D721Med (cell line): ENCODE measurements around the gene KRT14.
"Not testable (repeated sequence)": the region's sequence is repeated elsewhere in the genome, so short reads cannot be mapped to it uniquely, and the experiment has no call there.

Experiments
- DNase-seq: peaks from one replicate; pipeline ENCODE4 v3.0.0; 2011; ENCODE audit warnings: low spot score; ENCODE audit not compliant: insufficient read length
- FAIRE-seq: peaks from 2 replicates; lab custom pipeline; 2011; peaks lifted over from hg19 to GRCh38; lab: Jason Lieb, UNC
- CTCF ChIP-seq: IDR thresholded peaks from 2 replicates; pipeline ENCODE4 v1.5.1; 2012; ENCODE audit warnings: mild to moderate bottlenecking, control low read depth; ENCODE audit not compliant: insufficient read depth; ENCODE audit errors: missing control alignments

KRT14 gene

GRCh38 chr17:41619036-41619926, 32.6 kb upstream of the KRT14 start:
- no peak for DNase-seq
- no peak for FAIRE-seq
- no peak for TF ChIP-seq CTCF

- FAIRE-seq (no peak), DNase-seq (no peak)
- TF ChIP-seq CTCF = no peak
These were observed 31.8 kb upstream of the KRT14 start for GRCh38 chr17:41618341-41619035.

GRCh38 chr17:41617698-41618097, 31.0 kb upstream of the KRT14 start:
- DNase-seq = no peak
- TF ChIP-seq CTCF = no peak
- no peak for FAIRE-seq

GRCh38 chr17:41617136-41617535, 30.4 kb upstream of the KRT14 start:
- DNase-seq (no peak), FAIRE-seq (no peak)
- TF ChIP-seq CTCF = no peak

- DNase-seq, FAIRE-seq: not testable (repeated sequence)
These were observed 29.8 kb upstream of the KRT14 start for GRCh38 chr17:41616486-41616885.

- FAIRE-seq (no peak), DNase-seq (no peak)
- TF ChIP-seq CTCF = no peak
These were observed 28.8 kb upstream of the KRT14 start for GRCh38 chr17:41615454-41615853.

- not testable (repeated sequence) for DNase-seq, FAIRE-seq
These were observed 28.1 kb upstream of the KRT14 start for GRCh38 chr17:41614767-41615166.

- FAIRE-seq = no peak
- TF ChIP-seq CTCF = no peak
- no peak for DNase-seq
These were observed 27.4 kb upstream of the KRT14 start for GRCh38 chr17:41614098-41614497.
